HL-60/S4 (cell line): Measurements from ENCODE around the gene CENPK.
"Not testable (repeated sequence)": the region's sequence is repeated elsewhere in the genome, so short reads cannot be mapped to it uniquely, and the experiment has no call there.

Source experiments
- in situ Hi-C: fragments of 300-500 bp; cut with MboI; formaldehyde crosslinking; loops from 2 replicates; pipeline ENCODE4 v1.14.3; 2022; ENCODE audit warnings: low sequenced_read_pairs

CENPK gene

GRCh38 chr5:65562731-65563701 is at the start of gene CENPK, which contains the start of gene PPWD1:
TSS of gene CENPK (minus strand) at chr5:65563168. CDS start at chr5:65554907, 8,261 bp downstream.
TSS of gene PPWD1 (plus strand) at chr5:65563296. CDS start at chr5:65563311, 15 bp downstream.
- in situ Hi-C loops: no loop called here

GRCh38 chr5:65612298-65612907 is 49.4 kb upstream of the CENPK start:
- in situ Hi-C loops: no loop called here

GRCh38 chr5:65611524-65611923 is 48.6 kb upstream of the CENPK start:
- in situ Hi-C loops: no loop called here

GRCh38 chr5:65601761-65602160 is 38.8 kb upstream of the CENPK start:
- in situ Hi-C loops: not testable (repeated sequence)

- in situ Hi-C loops: no loop called here
Observed at GRCh38 chr5:65588694-65589093, 25.7 kb upstream of the CENPK start.

GRCh38 chr5:65577141-65577540 is 14.2 kb upstream of the CENPK start:
- in situ Hi-C loops: no loop called here

- in situ Hi-C loops: no loop called here
Observed at GRCh38 chr5:65570598-65571226, 7.7 kb upstream of the CENPK start.

- in situ Hi-C loops: no loop called here
Observed at GRCh38 chr5:65566505-65566904, 3.5 kb upstream of the CENPK start.

- in situ Hi-C loops: no loop called here
Observed at GRCh38 chr5:65563777-65564176, 809 bp upstream of the CENPK start.

GRCh38 chr5:65556718-65557117 is 6.2 kb downstream of the CENPK start:
- in situ Hi-C loops: no loop called here

GRCh38 chr5:65556181-65556580 is 6.8 kb downstream of the CENPK start:
- in situ Hi-C loops: no loop called here

GRCh38 chr5:65555287-65555686 is 7.7 kb downstream of the CENPK start:
- in situ Hi-C loops: no loop called here

- in situ Hi-C loops: no loop called here
Observed at GRCh38 chr5:65553941-65554340, 9.0 kb downstream of the CENPK start.

- in situ Hi-C loops: no loop called here
Observed at GRCh38 chr5:65548281-65548680, 14.7 kb downstream of the CENPK start.

- in situ Hi-C loops: no loop called here
Observed at GRCh38 chr5:65546141-65546540, 16.8 kb downstream of the CENPK start.

- in situ Hi-C loops: no loop called here
Observed at GRCh38 chr5:65544473-65544872, 18.5 kb downstream of the CENPK start.

GRCh38 chr5:65539827-65540226 is 23.1 kb downstream of the CENPK start:
- in situ Hi-C loops: no loop called here

- in situ Hi-C loops: no loop called here
Observed at GRCh38 chr5:65535529-65535987, 27.4 kb downstream of the CENPK start.

GRCh38 chr5:65530904-65531303 is 32.1 kb downstream of the CENPK start:
- in situ Hi-C loops: no loop called here

GRCh38 chr5:65525726-65526125 is 37.2 kb downstream of the CENPK start:
- in situ Hi-C loops: no loop called here

GRCh38 chr5:65512170-65512937 is 50.6 kb downstream of the CENPK start:
- in situ Hi-C loops: no loop called here
